IMR-90 (cell line): ENCODE results near the gene CRBN. TPM values are rescaled to one million over a fixed set of nuclear protein-coding genes. Genes with fewer than 3 reads are reported as not detected.

Source experiments
- ATAC-seq: fragments of 200-7000 bp; cut with Tn5 transposase; 2 replicates; pipeline ENCODE4 v1.9.1; 2020; ENCODE audit warnings: low read depth, mild to moderate bottlenecking, moderate library complexity
- BruUV-seq: library from RNA; stranded (reverse); fragments of 400-500 nt; replicated peaks from 2 replicates; lab custom pipeline; 2021; lab: Mats Ljungman, UMichigan
- CTCF ChIA-PET: fragments of 300-600 bp; formaldehyde crosslinking; extraction: SDS; loops from one replicate; lab custom pipeline; 2021; ENCODE audit warnings: antibody characterized with exemption; lab: Yijun Ruan, JAX
- POLR2A ChIA-PET: fragments of 300-600 bp; sonication (Branson Sonifier 250); formaldehyde crosslinking; loops from one replicate; lab custom pipeline; 2022; ENCODE audit warnings: antibody characterized with exemption; ENCODE audit not compliant: unreplicated experiment; lab: Charles Lee
- DNase-seq: peaks from one replicate; pipeline ENCODE4 v3.0.0; 2013
- H2AFZ ChIP-seq: replicated peaks from 2 replicates; pipeline ENCODE3; 2013; ENCODE audit warnings: low read length, mild to moderate bottlenecking; ENCODE audit not compliant: poor library complexity
- H2AK5ac ChIP-seq: 2 replicates; pipeline ENCODE4 v1.6.1; 2013; ENCODE audit warnings: low read depth, low read length, inconsistent platforms
- H2AK9ac ChIP-seq: replicated peaks from 2 replicates; pipeline ENCODE3; 2013; ENCODE audit warnings: mild to moderate bottlenecking, low read depth, low read length, moderate library complexity; ENCODE audit not compliant: poor library complexity
- H2BK120ac ChIP-seq: 2 replicates; pipeline ENCODE4 v1.6.1; 2013; ENCODE audit warnings: low read depth, low read length, inconsistent platforms
- H2BK15ac ChIP-seq: 3 replicates; pipeline ENCODE4 v1.6.1; 2013; ENCODE audit warnings: low read depth, low read length, inconsistent platforms
- H2BK20ac ChIP-seq: 2 replicates; pipeline ENCODE4 v1.6.1; 2013; ENCODE audit warnings: low read depth, mild to moderate bottlenecking, inconsistent platforms, low read length, moderate library complexity
- H2BK5ac ChIP-seq: 2 replicates; pipeline ENCODE4 v1.6.1; 2013; ENCODE audit warnings: mild to moderate bottlenecking, low read depth, low read length, inconsistent platforms; ENCODE audit not compliant: poor library complexity, severe bottlenecking
- H3K14ac ChIP-seq: replicated peaks from 2 replicates; pipeline ENCODE4 v1.6.1; 2013; ENCODE audit warnings: low read depth, low read length, inconsistent platforms
- H3K18ac ChIP-seq: 2 replicates; pipeline ENCODE4 v1.6.1; 2013; ENCODE audit warnings: low read depth, low read length, control low read depth
- H3K23ac ChIP-seq: 2 replicates; pipeline ENCODE4 v1.6.1; 2013; ENCODE audit warnings: low read depth, low read length, inconsistent platforms
- H3K27ac ChIP-seq: 2 replicates; pipeline ENCODE4 v1.5.1; 2013; ENCODE audit warnings: mild to moderate bottlenecking, control low read depth, low read length; ENCODE audit not compliant: insufficient read depth
- H3K27me3 ChIP-seq: 2 replicates; pipeline ENCODE4 v1.6.1; 2013; ENCODE audit warnings: low read length; ENCODE audit not compliant: control insufficient read depth, insufficient read depth
- H3K36me3 ChIP-seq: 2 replicates; pipeline ENCODE4 v1.6.1; 2013; ENCODE audit warnings: low read length, mixed read lengths; ENCODE audit not compliant: control insufficient read depth, insufficient read depth
- H3K4ac ChIP-seq: 2 replicates; pipeline ENCODE4 v1.6.1; 2013; ENCODE audit warnings: low read depth, low read length, inconsistent platforms
- H3K4me1 ChIP-seq: 2 replicates; pipeline ENCODE4 v1.6.1; 2013; ENCODE audit warnings: low read length, mixed read lengths; ENCODE audit not compliant: control insufficient read depth, insufficient read depth
- H3K4me2 ChIP-seq: 2 replicates; pipeline ENCODE4 v1.6.1; 2013; ENCODE audit warnings: low read depth, mild to moderate bottlenecking, control low read depth, low read length, moderate library complexity
- H3K4me3 ChIP-seq: 2 replicates; pipeline ENCODE4 v1.5.1; 2013; ENCODE audit warnings: low read depth, mild to moderate bottlenecking, control low read depth, low read length, moderate library complexity; ENCODE audit not compliant: insufficient read depth
- H3K56ac ChIP-seq: 2 replicates; pipeline ENCODE4 v1.6.1; 2013; ENCODE audit warnings: low read length, inconsistent platforms; ENCODE audit not compliant: insufficient read depth; ENCODE audit errors: extremely low read depth
- H3K79me1 ChIP-seq, 2 experiments: 2 replicates each; pipeline ENCODE4 v1.6.1; 2013; ENCODE audit warnings: low read length in 2 of 2, inconsistent platforms in 1 of 2, low read depth in 1 of 2
- H3K9ac ChIP-seq: 2 replicates; pipeline ENCODE4 v1.6.1; 2013; ENCODE audit warnings: low read depth, low read length, control low read depth
- H3K9me1 ChIP-seq: 2 replicates; pipeline ENCODE4 v1.6.1; 2013; ENCODE audit warnings: low read length, inconsistent platforms; ENCODE audit not compliant: insufficient read depth
- H3K9me3 ChIP-seq: 2 replicates; pipeline ENCODE4 v1.6.1; 2013; ENCODE audit warnings: low read length; ENCODE audit not compliant: control insufficient read depth, insufficient read depth
- H4K20me1 ChIP-seq: 2 replicates; pipeline ENCODE4 v1.6.1; 2013; ENCODE audit warnings: low read length, inconsistent platforms; ENCODE audit not compliant: insufficient read depth
- H4K5ac ChIP-seq: 2 replicates; pipeline ENCODE4 v1.6.1; 2013; ENCODE audit warnings: mild to moderate bottlenecking, low read depth, low read length, control low read depth
- H4K8ac ChIP-seq, 2 experiments: 2 replicates each; pipeline ENCODE4 v1.6.1; 2013; ENCODE audit warnings: low read depth in 2 of 2, low read length in 2 of 2, control low read depth in 1 of 2, inconsistent platforms in 1 of 2
- H4K91ac ChIP-seq: 2 replicates; pipeline ENCODE4 v1.6.1; 2013; ENCODE audit warnings: low read depth, low read length, inconsistent platforms; ENCODE audit not compliant: insufficient read depth
- CHD1 ChIP-seq: IDR thresholded peaks from 2 replicates; pipeline ENCODE4 v1.6.1; 2012; ENCODE audit warnings: low read depth, low read length, improper control_type of control experiment
- MXI1 ChIP-seq: IDR thresholded peaks from 2 replicates; pipeline ENCODE4 v1.6.1; 2012; ENCODE audit warnings: low read depth, mild to moderate bottlenecking, low read length, moderate library complexity, borderline replicate concordance
- RFX5 ChIP-seq: IDR thresholded peaks from 2 replicates; pipeline ENCODE4 v1.8.0; 2012; ENCODE audit warnings: low read depth, mild to moderate bottlenecking, low read length, moderate library complexity
- WGBS, 2 experiments: methylation state at CpG; one replicate each; pipeline versions ENCODE4 v1.1.5 to v1.1.7; 2013; ENCODE audit warnings: missing lambda C conversion rate in 2 of 2; ENCODE audit not compliant: insufficient read length in 1 of 2; ENCODE audit errors: extremely low coverage in 2 of 2; 5-methylcytosine and 5-hydroxymethylcytosine counted together
- dilution Hi-C: fragments of 300-500 bp; cut with HindIII; formaldehyde crosslinking; loops from one replicate; pipeline ENCODE4 v1.14.3; 2018; ENCODE audit warnings: low sequenced_read_pairs; ENCODE audit not compliant: unreplicated experiment
- in situ Hi-C: fragments of 300-500 bp; cut with MboI; formaldehyde crosslinking; loops from 3 replicates; pipeline ENCODE4 v1.14.3; 2019; ENCODE audit warnings: low sequenced_read_pairs, inconsistent platforms, mixed read lengths
- intact Hi-C: fragments of 100-400 bp; cut with micrococcal nuclease; formaldehyde crosslinking; loops from 2 replicates; pipeline ENCODE4 v1.10.0; 2022
- polyA plus RNA-seq, 3 experiments: library from polyadenylated mRNA; depleted of rRNA; stranded (reverse); fragments of >200 nt; gene quantifications; 2 replicates each; pipeline ENCODE4 v1.2.3, GENCODE V29; 2012; ENCODE audit warnings: low replicate concordance in 1 of 3
- total RNA-seq: library from RNA; depleted of rRNA; stranded (reverse); fragments of >200 nt; gene quantifications from 2 replicates; pipeline ENCODE4 v1.2.3, GENCODE V29; 2012
- TF ChIP-seq, protein P1 (sequence below): conservative IDR thresholded peaks from 2 replicates; pipeline ENCODE4 v1.5.1; 2012; ENCODE audit warnings: mild to moderate bottlenecking, low read depth, low read length, improper control_type of control experiment

The CRBN gene
- total and polyA plus RNA-seq, 2 of the 4 experiments (the other 2 are of a cell fraction), result 21.8 to 33.9 TPM

GRCh38 chr3:3107181-3107580 is 72.3 kb downstream of the CRBN start:
- H2AK9ac ChIP-seq, result no peak overlapping the region
- no peak overlapping the region for H4K91ac ChIP-seq
- H3K4me2 ChIP-seq, result no peak overlapping the region
- no peak overlapping the region for H3K56ac ChIP-seq
- no peak overlapping the region for H4K8ac ChIP-seq
- H3K14ac ChIP-seq, result no peak overlapping the region
- no peak overlapping the region for H3K18ac ChIP-seq
- dilution Hi-C loops (no loop called here), in situ Hi-C loops (no loop called here), intact Hi-C loops (no loop called here)
- CTCF ChIA-PET, result no interaction called here
- no peak overlapping the region for H3K4me3 ChIP-seq
- H3K79me1 ChIP-seq, result no peaks in the 10 kb centered on the region
- no peak overlapping the region for H2BK5ac ChIP-seq
- POLR2A ChIA-PET, result no interaction called here
- no TSS peak for BruUV-seq
- H3K36me3 ChIP-seq, result no peaks in the 10 kb centered on the region
- no peaks in the 10 kb centered on the region for H3K4me1 ChIP-seq
- H2AK5ac ChIP-seq, result no peak overlapping the region
- no peak overlapping the region for H2BK15ac ChIP-seq
- no peaks in the 10 kb centered on the region for H3K9me3 ChIP-seq
- no peaks in the 10 kb centered on the region for H3K27me3 ChIP-seq
- H2BK120ac ChIP-seq, result no peak overlapping the region
- no peaks in the 10 kb centered on the region for H3K9me1 ChIP-seq
- no peak overlapping the region for H2AFZ ChIP-seq
- ATAC-seq (no peak), DNase-seq (no peak)
- no peak overlapping the region for H3K4ac ChIP-seq
- no peak overlapping the region for H3K9ac ChIP-seq
- no peak overlapping the region for H4K5ac ChIP-seq
- H2BK20ac ChIP-seq, result no peak overlapping the region
- WGBS, 2 experiments, result no CpG with 5 or more reads among the region's 3 CpGs
- H4K20me1 ChIP-seq, result no peaks in the 10 kb centered on the region
- no peak overlapping the region for H3K27ac ChIP-seq
- TF ChIP-seq, protein P1, sequence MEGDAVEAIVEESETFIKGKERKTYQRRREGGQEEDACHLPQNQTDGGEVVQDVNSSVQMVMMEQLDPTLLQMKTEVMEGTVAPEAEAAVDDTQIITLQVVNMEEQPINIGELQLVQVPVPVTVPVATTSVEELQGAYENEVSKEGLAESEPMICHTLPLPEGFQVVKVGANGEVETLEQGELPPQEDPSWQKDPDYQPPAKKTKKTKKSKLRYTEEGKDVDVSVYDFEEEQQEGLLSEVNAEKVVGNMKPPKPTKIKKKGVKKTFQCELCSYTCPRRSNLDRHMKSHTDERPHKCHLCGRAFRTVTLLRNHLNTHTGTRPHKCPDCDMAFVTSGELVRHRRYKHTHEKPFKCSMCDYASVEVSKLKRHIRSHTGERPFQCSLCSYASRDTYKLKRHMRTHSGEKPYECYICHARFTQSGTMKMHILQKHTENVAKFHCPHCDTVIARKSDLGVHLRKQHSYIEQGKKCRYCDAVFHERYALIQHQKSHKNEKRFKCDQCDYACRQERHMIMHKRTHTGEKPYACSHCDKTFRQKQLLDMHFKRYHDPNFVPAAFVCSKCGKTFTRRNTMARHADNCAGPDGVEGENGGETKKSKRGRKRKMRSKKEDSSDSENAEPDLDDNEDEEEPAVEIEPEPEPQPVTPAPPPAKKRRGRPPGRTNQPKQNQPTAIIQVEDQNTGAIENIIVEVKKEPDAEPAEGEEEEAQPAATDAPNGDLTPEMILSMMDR, result no peak
- TF ChIP-seq CHD1, result no peak
- no peak for TF ChIP-seq RFX5
- TF ChIP-seq MXI1, result no peak
- H3K23ac ChIP-seq, result no peak overlapping the region
